ENCODE measurements around the gene FAM13C. TPM values are rescaled to one million over a fixed set of nuclear protein-coding genes. Genes with fewer than 3 reads are reported as not detected.
"Not testable (repeated sequence)": the region's sequence is repeated elsewhere in the genome, so short reads cannot be mapped to it uniquely, and the experiment has no call there.

FAM13C gene
- total RNA-seq, 1 donor from 2014 or later = not detected

- Mint-ChIP-seq H3K4me3 (no peak overlapping the region), H3K36me3 (ENCODE audit: low read depth) (no peaks in the 10 kb centered on the region), H3K9me3 (no peaks in the 10 kb centered on the region), H3K4me1 (ENCODE audit: low read depth) (no peaks in the 10 kb centered on the region), H3K27me3 (ENCODE audit: insufficient read depth) (peaks cover 2% of the 10 kb centered on the region), H3K27ac (no peak overlapping the region)
- DNase-seq (ENCODE audit: low spot score) = no peak
- intact Hi-C loops (cut with micrococcal nuclease) = loop anchor here (5.0 to 10.0 kb wide), 2 partner anchors 279 to 702 kb away; no protein-coding TSS in a partner anchor
These were observed 128.2 kb downstream of the FAM13C start for GRCh38 chr10:59234194-59234593.

- H3K9me3 Mint-ChIP-seq = no peaks in the 10 kb centered on the region
- H3K36me3 Mint-ChIP-seq (ENCODE audit: low read depth) = no peaks in the 10 kb centered on the region
- intact Hi-C loops (cut with micrococcal nuclease) = no loop called here
- no peak for DNase-seq (ENCODE audit: low spot score)
- no peaks in the 10 kb centered on the region for H3K4me1 Mint-ChIP-seq (ENCODE audit: low read depth)
- no peak overlapping the region for H3K27ac Mint-ChIP-seq
- H3K4me3 Mint-ChIP-seq = no peak overlapping the region
- peaks cover 4% of the 10 kb centered on the region for H3K27me3 Mint-ChIP-seq (ENCODE audit: insufficient read depth)
These were observed 132.9 kb downstream of the FAM13C start for GRCh38 chr10:59229441-59229840.

GRCh38 chr10:59227136-59227673 is 135.1 kb downstream of the FAM13C start:
- DNase-seq (ENCODE audit: low spot score) = no peak
- H3K4me1 Mint-ChIP-seq (ENCODE audit: low read depth) = no peaks in the 10 kb centered on the region
- no peak overlapping the region for H3K27ac Mint-ChIP-seq
- H3K4me3 Mint-ChIP-seq = no peak overlapping the region
- intact Hi-C loops (cut with micrococcal nuclease) = no loop called here
- H3K9me3 Mint-ChIP-seq = no peaks in the 10 kb centered on the region
- H3K36me3 Mint-ChIP-seq (ENCODE audit: low read depth) = no peaks in the 10 kb centered on the region
- H3K27me3 Mint-ChIP-seq (ENCODE audit: insufficient read depth) = peaks cover 2% of the 10 kb centered on the region

GRCh38 chr10:59225211-59225610 is 137.1 kb downstream of the FAM13C start:
- peaks cover 2% of the 10 kb centered on the region for H3K27me3 Mint-ChIP-seq (ENCODE audit: insufficient read depth)
- no peak overlapping the region for H3K27ac Mint-ChIP-seq
- no peak for DNase-seq (ENCODE audit: low spot score)
- no peaks in the 10 kb centered on the region for H3K9me3 Mint-ChIP-seq
- no peak overlapping the region for H3K4me3 Mint-ChIP-seq
- no peaks in the 10 kb centered on the region for H3K4me1 Mint-ChIP-seq (ENCODE audit: low read depth)
- intact Hi-C loops (cut with micrococcal nuclease) = no loop called here
- no peaks in the 10 kb centered on the region for H3K36me3 Mint-ChIP-seq (ENCODE audit: low read depth)

GRCh38 chr10:59223597-59223996 is 138.8 kb downstream of the FAM13C start:
- H3K27ac Mint-ChIP-seq; H3K4me3 Mint-ChIP-seq; H3K27me3 Mint-ChIP-seq (ENCODE audit: insufficient read depth); H3K36me3 Mint-ChIP-seq (ENCODE audit: low read depth); DNase-seq (ENCODE audit: low spot score); H3K9me3 Mint-ChIP-seq; H3K4me1 Mint-ChIP-seq (ENCODE audit: low read depth); intact Hi-C loops (cut with micrococcal nuclease): not testable (repeated sequence)

GRCh38 chr10:59222788-59223187 is 139.6 kb downstream of the FAM13C start:
- no peaks in the 10 kb centered on the region for H3K36me3 Mint-ChIP-seq (ENCODE audit: low read depth)
- no peaks in the 10 kb centered on the region for H3K27me3 Mint-ChIP-seq (ENCODE audit: insufficient read depth)
- H3K9me3 Mint-ChIP-seq = no peaks in the 10 kb centered on the region
- no peaks in the 10 kb centered on the region for H3K4me1 Mint-ChIP-seq (ENCODE audit: low read depth)
- no peak overlapping the region for H3K27ac Mint-ChIP-seq
- intact Hi-C loops (cut with micrococcal nuclease) = no loop called here
- H3K4me3 Mint-ChIP-seq = no peak overlapping the region
- no peak for DNase-seq (ENCODE audit: low spot score)

GRCh38 chr10:59216178-59216869 is 146.0 kb downstream of the FAM13C start:
- Mint-ChIP-seq H3K9me3 (no peaks in the 10 kb centered on the region), H3K36me3 (ENCODE audit: low read depth) (no peaks in the 10 kb centered on the region), H3K27ac (no peak overlapping the region), H3K27me3 (ENCODE audit: insufficient read depth) (no peaks in the 10 kb centered on the region), H3K4me3 (no peak overlapping the region), H3K4me1 (ENCODE audit: low read depth) (no peaks in the 10 kb centered on the region)
- no peak for DNase-seq (ENCODE audit: low spot score)
- intact Hi-C loops (cut with micrococcal nuclease) = no loop called here

- Mint-ChIP-seq H3K4me3 (no peak overlapping the region), H3K36me3 (ENCODE audit: low read depth) (no peaks in the 10 kb centered on the region), H3K27ac (no peak overlapping the region), H3K9me3 (no peaks in the 10 kb centered on the region), H3K4me1 (ENCODE audit: low read depth) (no peaks in the 10 kb centered on the region), H3K27me3 (ENCODE audit: insufficient read depth) (no peaks in the 10 kb centered on the region)
- DNase-seq (ENCODE audit: low spot score) = no peak
- intact Hi-C loops (cut with micrococcal nuclease) = no loop called here
These were observed 148.2 kb downstream of the FAM13C start for GRCh38 chr10:59214160-59214559.

GRCh38 chr10:59212301-59212798 is 150.0 kb downstream of the FAM13C start:
- no peak for DNase-seq (ENCODE audit: low spot score)
- H3K27me3 Mint-ChIP-seq (ENCODE audit: insufficient read depth) = no peaks in the 10 kb centered on the region
- no peak overlapping the region for H3K4me3 Mint-ChIP-seq
- H3K4me1 Mint-ChIP-seq (ENCODE audit: low read depth) = no peaks in the 10 kb centered on the region
- no peak overlapping the region for H3K27ac Mint-ChIP-seq
- intact Hi-C loops (cut with micrococcal nuclease) = no loop called here
- H3K36me3 Mint-ChIP-seq (ENCODE audit: low read depth) = no peaks in the 10 kb centered on the region
- H3K9me3 Mint-ChIP-seq = no peaks in the 10 kb centered on the region

GRCh38 chr10:59206204-59206720 is 156.1 kb downstream of the FAM13C start:
- H3K4me1 Mint-ChIP-seq (ENCODE audit: low read depth) = no peaks in the 10 kb centered on the region
- intact Hi-C loops (cut with micrococcal nuclease) = no loop called here
- no peak overlapping the region for H3K27ac Mint-ChIP-seq
- no peaks in the 10 kb centered on the region for H3K36me3 Mint-ChIP-seq (ENCODE audit: low read depth)
- DNase-seq (ENCODE audit: low spot score) = no peak
- H3K9me3 Mint-ChIP-seq = peaks cover 4% of the 10 kb centered on the region
- H3K27me3 Mint-ChIP-seq (ENCODE audit: insufficient read depth) = no peaks in the 10 kb centered on the region
- H3K4me3 Mint-ChIP-seq = no peak overlapping the region

Other genes starting within 250 kb of the FAM13C start
- gene PHYHIPL, start 185.9 kb downstream of the FAM13C start, total RNA-seq = not detected in 2 replicates